Measurements from ENCODE around the gene DYRK1A. TPM values are rescaled to one million over a fixed set of nuclear protein-coding genes. Genes with fewer than 3 reads are reported as not detected.

The DYRK1A gene
- total and polyA plus RNA-seq, 10 of the 15 experiments (the other 5 are each of a cell fraction or from before 2014, with no cell fraction given): 2.4 to 68.6 (median 30.7) TPM

- TF ChIP-seq RELB (IDR thresholded peaks at IDR 0.05; ENCODE audit: low read depth) (no peak), ELK1 (IDR thresholded peaks at IDR 0.05; ENCODE audit: low read depth, low read length) (no peak), JUNB (IDR thresholded peaks at IDR 0.05) (no peak), ZNF687 (IDR thresholded peaks at IDR 0.05) (no peak), KAT2A (conservative IDR thresholded peaks at IDR 0.05; ENCODE audit: control insufficient read depth, low read depth, low read length) (no peak), TCF3 (IDR thresholded peaks at IDR 0.05; ENCODE audit: borderline replicate concordance, insufficient read depth, low read depth, low read length) (no peak), SMAD1 (IDR thresholded peaks at IDR 0.05; ENCODE audit: low read depth, partially characterized antibody) (no peak)
- TF ChIP-seq, protein P1, sequence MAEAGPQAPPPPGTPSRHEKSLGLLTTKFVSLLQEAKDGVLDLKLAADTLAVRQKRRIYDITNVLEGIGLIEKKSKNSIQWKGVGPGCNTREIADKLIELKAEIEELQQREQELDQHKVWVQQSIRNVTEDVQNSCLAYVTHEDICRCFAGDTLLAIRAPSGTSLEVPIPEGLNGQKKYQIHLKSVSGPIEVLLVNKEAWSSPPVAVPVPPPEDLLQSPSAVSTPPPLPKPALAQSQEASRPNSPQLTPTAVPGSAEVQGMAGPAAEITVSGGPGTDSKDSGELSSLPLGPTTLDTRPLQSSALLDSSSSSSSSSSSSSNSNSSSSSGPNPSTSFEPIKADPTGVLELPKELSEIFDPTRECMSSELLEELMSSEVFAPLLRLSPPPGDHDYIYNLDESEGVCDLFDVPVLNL (IDR thresholded peaks at IDR 0.05; ENCODE audit: low read depth, low read length): no peak
- TF ChIP-seq, protein P2, sequence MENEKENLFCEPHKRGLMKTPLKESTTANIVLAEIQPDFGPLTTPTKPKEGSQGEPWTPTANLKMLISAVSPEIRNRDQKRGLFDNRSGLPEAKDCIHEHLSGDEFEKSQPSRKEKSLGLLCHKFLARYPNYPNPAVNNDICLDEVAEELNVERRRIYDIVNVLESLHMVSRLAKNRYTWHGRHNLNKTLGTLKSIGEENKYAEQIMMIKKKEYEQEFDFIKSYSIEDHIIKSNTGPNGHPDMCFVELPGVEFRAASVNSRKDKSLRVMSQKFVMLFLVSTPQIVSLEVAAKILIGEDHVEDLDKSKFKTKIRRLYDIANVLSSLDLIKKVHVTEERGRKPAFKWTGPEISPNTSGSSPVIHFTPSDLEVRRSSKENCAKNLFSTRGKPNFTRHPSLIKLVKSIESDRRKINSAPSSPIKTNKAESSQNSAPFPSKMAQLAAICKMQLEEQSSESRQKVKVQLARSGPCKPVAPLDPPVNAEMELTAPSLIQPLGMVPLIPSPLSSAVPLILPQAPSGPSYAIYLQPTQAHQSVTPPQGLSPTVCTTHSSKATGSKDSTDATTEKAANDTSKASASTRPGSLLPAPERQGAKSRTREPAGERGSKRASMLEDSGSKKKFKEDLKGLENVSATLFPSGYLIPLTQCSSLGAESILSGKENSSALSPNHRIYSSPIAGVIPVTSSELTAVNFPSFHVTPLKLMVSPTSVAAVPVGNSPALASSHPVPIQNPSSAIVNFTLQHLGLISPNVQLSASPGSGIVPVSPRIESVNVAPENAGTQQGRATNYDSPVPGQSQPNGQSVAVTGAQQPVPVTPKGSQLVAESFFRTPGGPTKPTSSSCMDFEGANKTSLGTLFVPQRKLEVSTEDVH (IDR thresholded peaks at IDR 0.05; ENCODE audit: low read depth, partially characterized antibody): no peak
- TF ChIP-seq, protein P3, sequence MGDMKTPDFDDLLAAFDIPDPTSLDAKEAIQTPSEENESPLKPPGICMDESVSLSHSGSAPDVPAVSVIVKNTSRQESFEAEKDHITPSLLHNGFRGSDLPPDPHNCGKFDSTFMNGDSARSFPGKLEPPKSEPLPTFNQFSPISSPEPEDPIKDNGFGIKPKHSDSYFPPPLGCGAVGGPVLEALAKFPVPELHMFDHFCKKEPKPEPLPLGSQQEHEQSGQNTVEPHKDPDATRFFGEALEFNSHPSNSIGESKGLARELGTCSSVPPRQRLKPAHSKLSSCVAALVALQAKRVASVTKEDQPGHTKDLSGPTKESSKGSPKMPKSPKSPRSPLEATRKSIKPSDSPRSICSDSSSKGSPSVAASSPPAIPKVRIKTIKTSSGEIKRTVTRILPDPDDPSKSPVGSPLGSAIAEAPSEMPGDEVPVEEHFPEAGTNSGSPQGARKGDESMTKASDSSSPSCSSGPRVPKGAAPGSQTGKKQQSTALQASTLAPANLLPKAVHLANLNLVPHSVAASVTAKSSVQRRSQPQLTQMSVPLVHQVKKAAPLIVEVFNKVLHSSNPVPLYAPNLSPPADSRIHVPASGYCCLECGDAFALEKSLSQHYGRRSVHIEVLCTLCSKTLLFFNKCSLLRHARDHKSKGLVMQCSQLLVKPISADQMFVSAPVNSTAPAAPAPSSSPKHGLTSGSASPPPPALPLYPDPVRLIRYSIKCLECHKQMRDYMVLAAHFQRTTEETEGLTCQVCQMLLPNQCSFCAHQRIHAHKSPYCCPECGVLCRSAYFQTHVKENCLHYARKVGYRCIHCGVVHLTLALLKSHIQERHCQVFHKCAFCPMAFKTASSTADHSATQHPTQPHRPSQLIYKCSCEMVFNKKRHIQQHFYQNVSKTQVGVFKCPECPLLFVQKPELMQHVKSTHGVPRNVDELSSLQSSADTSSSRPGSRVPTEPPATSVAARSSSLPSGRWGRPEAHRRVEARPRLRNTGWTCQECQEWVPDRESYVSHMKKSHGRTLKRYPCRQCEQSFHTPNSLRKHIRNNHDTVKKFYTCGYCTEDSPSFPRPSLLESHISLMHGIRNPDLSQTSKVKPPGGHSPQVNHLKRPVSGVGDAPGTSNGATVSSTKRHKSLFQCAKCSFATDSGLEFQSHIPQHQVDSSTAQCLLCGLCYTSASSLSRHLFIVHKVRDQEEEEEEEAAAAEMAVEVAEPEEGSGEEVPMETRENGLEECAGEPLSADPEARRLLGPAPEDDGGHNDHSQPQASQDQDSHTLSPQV (IDR thresholded peaks at IDR 0.05): no peak
Measured at GRCh38 chr21:37574751-37575150, 208.2 kb downstream of the DYRK1A start (continued).

Measured in GM12878 (cell line).